ENCODE measurements around the gene ESPL1. TPM values are rescaled to one million over a fixed set of nuclear protein-coding genes. Genes with fewer than 3 reads are reported as not detected.

Gene ESPL1
- total and polyA plus RNA-seq, 2 donors (not counting 1 experiment from before 2014, with no cell fraction given) = 1.4 to 1.8 TPM

DNA sequence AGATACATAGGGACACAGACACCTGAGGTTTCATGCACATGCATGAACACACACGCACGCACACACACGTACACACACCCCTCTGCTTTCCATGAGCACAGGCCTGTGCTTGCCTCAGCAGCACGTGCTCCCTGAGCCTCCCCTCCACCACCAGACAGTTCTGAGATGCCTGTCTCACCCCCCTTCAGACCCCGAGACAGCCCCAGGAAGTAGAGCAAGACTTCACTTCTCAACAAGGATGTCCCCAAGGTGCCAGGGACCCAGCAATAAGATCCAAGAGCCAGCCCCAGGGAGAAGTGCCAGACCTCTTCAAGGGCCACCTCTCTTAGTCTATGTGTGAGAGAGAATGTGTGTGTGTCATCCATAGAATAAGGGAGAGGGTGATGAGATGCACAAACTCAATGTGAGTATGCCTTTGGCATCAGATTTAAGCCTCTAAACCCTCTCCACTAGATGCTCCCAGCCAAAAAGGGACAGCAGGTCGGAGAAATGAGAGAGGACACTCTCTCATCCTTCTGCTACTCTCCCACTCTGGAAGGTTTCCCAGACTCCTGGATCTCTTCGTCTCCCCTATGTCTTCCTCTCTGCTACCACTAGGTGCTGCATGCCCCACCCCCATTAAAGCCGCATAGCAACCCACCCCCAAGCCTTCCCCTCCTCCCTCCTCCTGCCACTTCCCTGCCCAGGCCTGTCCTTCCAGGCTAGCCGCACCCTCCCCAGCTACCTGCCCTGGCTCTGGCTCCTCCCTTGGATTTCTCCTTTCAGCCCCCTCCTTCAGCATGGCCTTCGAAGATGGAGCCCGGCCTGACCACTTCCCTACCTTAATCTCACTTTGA is 43.8 kb upstream of the ESPL1 start:
- H3K27me3 ChIP-seq (ENCODE audit: control insufficient read depth, insufficient read depth, low read length) = no peaks in the 10 kb centered on the region
- peaks cover 3% of the 10 kb centered on the region for H3K36me3 ChIP-seq (ENCODE audit: control insufficient read depth, insufficient read depth, low read length)
- H3K9ac ChIP-seq (ENCODE audit: insufficient read depth, low read length) = no peak overlapping the region
- no peak overlapping the region for H2AFZ ChIP-seq (ENCODE audit: low read length)
- H3K9me3 ChIP-seq (ENCODE audit: control insufficient read depth, insufficient read depth, low read depth, low read length) = no peaks in the 10 kb centered on the region
- TF ChIP-seq, protein P1, sequence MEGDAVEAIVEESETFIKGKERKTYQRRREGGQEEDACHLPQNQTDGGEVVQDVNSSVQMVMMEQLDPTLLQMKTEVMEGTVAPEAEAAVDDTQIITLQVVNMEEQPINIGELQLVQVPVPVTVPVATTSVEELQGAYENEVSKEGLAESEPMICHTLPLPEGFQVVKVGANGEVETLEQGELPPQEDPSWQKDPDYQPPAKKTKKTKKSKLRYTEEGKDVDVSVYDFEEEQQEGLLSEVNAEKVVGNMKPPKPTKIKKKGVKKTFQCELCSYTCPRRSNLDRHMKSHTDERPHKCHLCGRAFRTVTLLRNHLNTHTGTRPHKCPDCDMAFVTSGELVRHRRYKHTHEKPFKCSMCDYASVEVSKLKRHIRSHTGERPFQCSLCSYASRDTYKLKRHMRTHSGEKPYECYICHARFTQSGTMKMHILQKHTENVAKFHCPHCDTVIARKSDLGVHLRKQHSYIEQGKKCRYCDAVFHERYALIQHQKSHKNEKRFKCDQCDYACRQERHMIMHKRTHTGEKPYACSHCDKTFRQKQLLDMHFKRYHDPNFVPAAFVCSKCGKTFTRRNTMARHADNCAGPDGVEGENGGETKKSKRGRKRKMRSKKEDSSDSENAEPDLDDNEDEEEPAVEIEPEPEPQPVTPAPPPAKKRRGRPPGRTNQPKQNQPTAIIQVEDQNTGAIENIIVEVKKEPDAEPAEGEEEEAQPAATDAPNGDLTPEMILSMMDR (conservative IDR thresholded peaks at IDR 0.05 in 1 of 2, IDR thresholded peaks at IDR 0.05 in 1 of 2; ENCODE audit: low read depth in 1 of 2, low read length in 2 of 2) = peak in 1 of 2 donors; percentile 32
- no peak for TF ChIP-seq EZH2 (IDR thresholded peaks at IDR 0.05; ENCODE audit: low read length, missing control alignments)
- peaks cover 5% of the 10 kb centered on the region for H3K79me2 ChIP-seq (ENCODE audit: control insufficient read depth, insufficient read depth, low read length)
- H4K20me1 ChIP-seq (ENCODE audit: control insufficient read depth, extremely low read depth, insufficient read depth, low read length) = no peaks in the 10 kb centered on the region
- no peak overlapping the region for H3K4me3 ChIP-seq (replicated peaks in 1 of 4; ENCODE audit: control extremely low read depth in 1 of 4, insufficient read depth in 1 of 4, low read depth in 3 of 4, low read length in 4 of 4)
- H3K27ac ChIP-seq (ENCODE audit: insufficient read depth, low read length) = no peak overlapping the region
- no peak overlapping the region for H3K4me2 ChIP-seq (ENCODE audit: extremely low read depth, insufficient read depth, low read length)
- H3K4me1 ChIP-seq (ENCODE audit: control insufficient read depth, extremely low read depth, insufficient read depth, low read length) = peaks cover 30% of the 10 kb centered on the region
- no peak for DNase-seq (ENCODE audit: low read depth in 2 of 2)

DNA sequence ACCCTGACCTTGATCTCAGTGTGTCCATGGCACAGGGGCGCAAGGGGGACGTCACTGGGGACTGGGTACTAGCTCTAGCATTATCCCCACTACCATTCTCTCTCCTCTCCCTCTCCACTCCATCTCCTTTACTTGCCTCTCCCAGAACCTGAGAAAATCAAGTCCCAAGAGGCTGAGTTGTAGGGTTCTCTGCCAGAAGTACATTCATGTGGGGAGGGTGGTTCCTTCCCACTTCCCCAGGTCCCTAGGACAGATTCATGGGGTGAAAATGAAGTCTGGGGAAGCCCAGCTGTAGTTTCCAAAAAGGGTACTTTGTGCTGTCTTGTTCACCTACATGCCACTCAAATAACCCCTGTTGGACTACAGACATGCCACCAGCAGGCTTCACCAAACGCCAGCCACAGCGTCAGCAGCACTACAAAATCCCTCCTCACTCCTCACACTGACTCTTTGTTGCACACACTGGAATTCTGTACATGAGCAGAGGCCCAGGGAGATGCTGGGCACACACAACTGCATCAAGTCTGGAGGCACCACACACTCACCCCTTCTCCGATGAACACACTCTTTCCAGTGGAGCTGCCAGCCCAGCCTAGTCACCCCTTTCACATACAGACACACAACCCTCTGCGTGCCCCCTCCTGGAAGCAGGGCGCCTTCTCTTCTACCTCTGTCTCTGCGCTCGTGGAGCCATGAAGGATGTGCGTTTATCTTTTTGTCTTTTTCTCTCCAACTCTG is 43.0 kb upstream of the ESPL1 start:
- peak in 1 of 2 donors; percentile 45 for DNase-seq (ENCODE audit: low read depth in 2 of 2)
- no peaks in the 10 kb centered on the region for H4K20me1 ChIP-seq (ENCODE audit: control insufficient read depth, extremely low read depth, insufficient read depth, low read length)

More for the DNA sequence above, 43.0 kb upstream of the ESPL1 start:
- Histone ChIP-seq H2AFZ (ENCODE audit: low read length) (no peak overlapping the region), H3K9me3 (ENCODE audit: control insufficient read depth, insufficient read depth, low read depth, low read length) (no peaks in the 10 kb centered on the region), H3K27me3 (ENCODE audit: control insufficient read depth, insufficient read depth, low read length) (no peaks in the 10 kb centered on the region), H3K9ac (ENCODE audit: insufficient read depth, low read length) (no peak overlapping the region), H3K27ac (ENCODE audit: insufficient read depth, low read length) (no peak overlapping the region), H3K4me1 (ENCODE audit: control insufficient read depth, extremely low read depth, insufficient read depth, low read length) (peaks cover 30% of the 10 kb centered on the region), H3K4me3 (replicated peaks in 1 of 4; ENCODE audit: control extremely low read depth in 1 of 4, insufficient read depth in 1 of 4, low read depth in 3 of 4, low read length in 4 of 4) (no peak overlapping the region), H3K36me3 (ENCODE audit: control insufficient read depth, insufficient read depth, low read length) (peaks cover 3% of the 10 kb centered on the region), H3K4me2 (ENCODE audit: extremely low read depth, insufficient read depth, low read length) (no peak overlapping the region), H3K79me2 (ENCODE audit: control insufficient read depth, insufficient read depth, low read length) (no peaks in the 10 kb centered on the region)
- no peak for TF ChIP-seq EZH2 (IDR thresholded peaks at IDR 0.05; ENCODE audit: low read length, missing control alignments)
- TF ChIP-seq, protein P1 (conservative IDR thresholded peaks at IDR 0.05 in 1 of 2, IDR thresholded peaks at IDR 0.05 in 1 of 2; ENCODE audit: low read depth in 1 of 2, low read length in 2 of 2) = no peak

Measured in fibroblast of lung (primary cell).